ENCODE results near the gene LRG1.

GRCh38 chr19:4521888-4522242, 18.0 kb downstream of the LRG1 start:
- TF ChIP-seq PBX3 (IDR thresholded peaks at IDR 0.05): no peak
- TF ChIP-seq CTCF (IDR thresholded peaks at IDR 0.05): no peak

All from SK-N-SH (cell line).